ENCODE measurements around the gene MYRIP. TPM values are rescaled to one million over a fixed set of nuclear protein-coding genes. Genes with fewer than 3 reads are reported as not detected.

Gene MYRIP
- total RNA-seq, 4 donors from 2014 or later: 1.4 to 4.4 (median 2.8) TPM

GRCh38 chr3:40215015-40215414, 405.6 kb downstream of the MYRIP start:
- TF ChIP-seq, protein P1, sequence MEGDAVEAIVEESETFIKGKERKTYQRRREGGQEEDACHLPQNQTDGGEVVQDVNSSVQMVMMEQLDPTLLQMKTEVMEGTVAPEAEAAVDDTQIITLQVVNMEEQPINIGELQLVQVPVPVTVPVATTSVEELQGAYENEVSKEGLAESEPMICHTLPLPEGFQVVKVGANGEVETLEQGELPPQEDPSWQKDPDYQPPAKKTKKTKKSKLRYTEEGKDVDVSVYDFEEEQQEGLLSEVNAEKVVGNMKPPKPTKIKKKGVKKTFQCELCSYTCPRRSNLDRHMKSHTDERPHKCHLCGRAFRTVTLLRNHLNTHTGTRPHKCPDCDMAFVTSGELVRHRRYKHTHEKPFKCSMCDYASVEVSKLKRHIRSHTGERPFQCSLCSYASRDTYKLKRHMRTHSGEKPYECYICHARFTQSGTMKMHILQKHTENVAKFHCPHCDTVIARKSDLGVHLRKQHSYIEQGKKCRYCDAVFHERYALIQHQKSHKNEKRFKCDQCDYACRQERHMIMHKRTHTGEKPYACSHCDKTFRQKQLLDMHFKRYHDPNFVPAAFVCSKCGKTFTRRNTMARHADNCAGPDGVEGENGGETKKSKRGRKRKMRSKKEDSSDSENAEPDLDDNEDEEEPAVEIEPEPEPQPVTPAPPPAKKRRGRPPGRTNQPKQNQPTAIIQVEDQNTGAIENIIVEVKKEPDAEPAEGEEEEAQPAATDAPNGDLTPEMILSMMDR (IDR thresholded peaks at IDR 0.05): no peak
- no peak for TF ChIP-seq POLR2AphosphoS5 (IDR thresholded peaks at IDR 0.05)
- TF ChIP-seq POLR2A (IDR thresholded peaks at IDR 0.05): no peak
- no peak for TF ChIP-seq EP300 (IDR thresholded peaks at IDR 0.05)
- Histone ChIP-seq H3K27me3 (no peaks in the 10 kb centered on the region), H3K9me3 (no peaks in the 10 kb centered on the region), H3K4me3 (no peak overlapping the region), H3K4me1 (no peaks in the 10 kb centered on the region), H3K27ac (no peak overlapping the region), H3K36me3 (no peaks in the 10 kb centered on the region)
- no peak for DNase-seq (ENCODE audit: low spot score in 2 of 2)

- TF ChIP-seq, protein P1 (IDR thresholded peaks at IDR 0.05): no peak
- TF ChIP-seq POLR2A (IDR thresholded peaks at IDR 0.05) (no peak), EP300 (IDR thresholded peaks at IDR 0.05) (no peak), POLR2AphosphoS5 (IDR thresholded peaks at IDR 0.05) (no peak)
Measured at GRCh38 chr3:40216471-40216870, 407.1 kb downstream of the MYRIP start.

DNA sequence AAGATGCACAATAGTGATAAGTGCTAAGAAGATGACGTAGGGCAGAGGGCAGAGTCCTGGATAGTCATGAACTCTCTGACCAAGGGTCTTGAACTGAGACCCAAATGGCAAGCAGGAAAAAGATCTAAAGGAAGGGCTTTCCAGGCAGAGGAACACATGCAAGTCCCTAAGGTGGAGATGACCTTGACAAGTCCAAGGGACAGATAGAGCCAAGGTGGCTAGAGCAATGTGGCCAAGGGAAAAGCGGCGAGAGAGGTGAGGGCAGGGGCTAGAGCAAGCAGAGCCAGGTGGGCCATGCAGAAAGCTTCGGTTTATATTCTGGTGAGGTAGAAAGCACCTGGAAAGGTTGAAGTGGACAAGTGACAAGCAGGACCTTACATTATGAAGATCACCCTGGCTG, 414.4 kb downstream of the MYRIP start:
- Histone ChIP-seq H3K9me3 (no peaks in the 10 kb centered on the region), H3K27ac (no peak overlapping the region), H3K4me1 (no peaks in the 10 kb centered on the region), H3K4me3 (no peak overlapping the region), H3K27me3 (no peaks in the 10 kb centered on the region), H3K36me3 (no peaks in the 10 kb centered on the region)
- TF ChIP-seq POLR2A (IDR thresholded peaks at IDR 0.05) (no peak), EP300 (IDR thresholded peaks at IDR 0.05) (no peak), POLR2AphosphoS5 (IDR thresholded peaks at IDR 0.05) (no peak)
- TF ChIP-seq, protein P1 (IDR thresholded peaks at IDR 0.05): no peak
- 89% methylated on average over 4 of the region's 4 CpGs for WGBS
- DNase-seq (ENCODE audit: low spot score in 2 of 2): no peak

More at GRCh38 chr3:40216471-40216870, 407.1 kb downstream of the MYRIP start:
- Histone ChIP-seq H3K36me3 (no peaks in the 10 kb centered on the region), H3K4me1 (no peaks in the 10 kb centered on the region), H3K9me3 (no peaks in the 10 kb centered on the region), H3K4me3 (no peak overlapping the region), H3K27me3 (no peaks in the 10 kb centered on the region), H3K27ac (no peak overlapping the region)
- no peak for DNase-seq (ENCODE audit: low spot score in 2 of 2)
- WGBS: 79% methylated on average over 2 of the region's 2 CpGs

DNA sequence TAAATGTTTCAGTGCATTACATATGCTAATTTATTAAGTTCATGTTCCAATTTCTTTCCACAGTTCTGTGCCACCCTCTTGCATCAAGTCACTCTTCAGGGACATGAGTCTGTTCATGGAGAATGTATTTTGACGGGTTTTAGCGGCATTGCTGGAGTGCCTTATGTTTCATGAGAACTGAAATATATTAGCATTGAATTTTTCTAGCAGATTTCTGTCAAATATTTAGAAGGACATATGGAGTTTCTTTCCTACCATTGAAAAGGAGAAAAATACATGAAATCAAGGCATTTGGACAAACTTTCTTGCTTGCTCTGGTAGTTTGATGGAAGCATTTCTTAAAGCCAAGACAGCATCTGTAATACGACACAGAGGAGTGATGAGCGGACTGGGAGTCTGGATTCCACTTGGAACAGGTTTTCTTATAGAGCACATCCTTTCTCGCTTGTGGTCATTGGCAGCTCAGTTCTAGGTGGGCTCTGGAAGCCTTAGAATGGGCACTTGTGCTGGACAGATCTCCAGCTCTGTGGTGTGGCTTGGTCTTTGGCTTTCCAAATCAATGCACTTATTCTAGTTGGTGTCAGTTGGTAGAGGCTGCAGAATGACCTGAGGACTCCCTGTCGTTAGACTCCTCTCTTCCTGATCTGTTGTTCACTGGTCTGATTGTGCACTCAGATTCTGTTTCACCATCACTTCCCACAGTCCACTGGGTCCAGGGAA, 415.5 kb downstream of the MYRIP start:
- WGBS: 98% methylated on average over 6 of the region's 6 CpGs
- Histone ChIP-seq H3K27ac (no peak overlapping the region), H3K27me3 (no peaks in the 10 kb centered on the region), H3K9me3 (no peaks in the 10 kb centered on the region), H3K36me3 (no peaks in the 10 kb centered on the region), H3K4me1 (no peaks in the 10 kb centered on the region), H3K4me3 (no peak overlapping the region)
- DNase-seq (ENCODE audit: low spot score in 2 of 2): no peak
- TF ChIP-seq POLR2AphosphoS5 (IDR thresholded peaks at IDR 0.05): no peak
- TF ChIP-seq EP300 (IDR thresholded peaks at IDR 0.05): no peak
- no peak for TF ChIP-seq POLR2A (IDR thresholded peaks at IDR 0.05)
- TF ChIP-seq, protein P1 (IDR thresholded peaks at IDR 0.05): no peak

GRCh38 chr3:40226636-40227035, 417.2 kb downstream of the MYRIP start:
- H3K4me3 ChIP-seq: no peak overlapping the region
- 83% methylated on average over 5 of the region's 5 CpGs for WGBS
- H3K4me1 ChIP-seq: no peaks in the 10 kb centered on the region
- TF ChIP-seq POLR2AphosphoS5 (IDR thresholded peaks at IDR 0.05): no peak
- no peak for DNase-seq (ENCODE audit: low spot score in 2 of 2)
- H3K27ac ChIP-seq: no peak overlapping the region
- no peaks in the 10 kb centered on the region for H3K36me3 ChIP-seq
- no peaks in the 10 kb centered on the region for H3K9me3 ChIP-seq
- H3K27me3 ChIP-seq: no peaks in the 10 kb centered on the region

Measured in suprapubic skin (tissue), 4 donors.